Trophoblast cell (in vitro differentiated cells and primary cell): Measurements from ENCODE around the gene TAS2R50. TPM values are rescaled to one million over a fixed set of nuclear protein-coding genes. Genes with fewer than 3 reads are reported as not detected.
"Not testable (repeated sequence)": the region's sequence is repeated elsewhere in the genome, so short reads cannot be mapped to it uniquely, and the experiment has no call there.

Source experiments
- DNase-seq, 2 donors: peaks; one replicate each; pipeline ENCODE4 v3.0.0-alpha.2; 2016
- H2AFZ ChIP-seq: 2 replicates; pipeline ENCODE4 v1.6.1; 2013; ENCODE audit warnings: low read length, moderate library complexity, mild to moderate bottlenecking; ENCODE audit not compliant: insufficient read depth, poor library complexity
- H2AK5ac ChIP-seq: 2 replicates; pipeline ENCODE4 v1.6.1; 2013; ENCODE audit warnings: mild to moderate bottlenecking, low read length
- H2BK120ac ChIP-seq: 2 replicates; pipeline ENCODE4 v1.6.1; 2013; ENCODE audit warnings: low read length, mild to moderate bottlenecking, moderate library complexity; ENCODE audit not compliant: insufficient read depth, poor library complexity
- H2BK12ac ChIP-seq: 2 replicates; pipeline ENCODE4 v1.6.1; 2013; ENCODE audit warnings: mild to moderate bottlenecking, low read length, moderate library complexity
- H2BK5ac ChIP-seq: 2 replicates; pipeline ENCODE4 v1.6.1; 2013; ENCODE audit warnings: low read length, low read depth, moderate library complexity, mild to moderate bottlenecking; ENCODE audit not compliant: poor library complexity
- H3K14ac ChIP-seq: 2 replicates; pipeline ENCODE4 v1.6.1; 2013; ENCODE audit warnings: mild to moderate bottlenecking, low read length
- H3K18ac ChIP-seq: 2 replicates; pipeline ENCODE4 v1.6.1; 2013; ENCODE audit warnings: mild to moderate bottlenecking, low read length
- H3K23ac ChIP-seq: 2 replicates; pipeline ENCODE4 v1.6.1; 2013; ENCODE audit warnings: low read length
- H3K27ac ChIP-seq: 2 replicates; pipeline ENCODE4 v1.5.1; 2013; ENCODE audit warnings: low read depth, mild to moderate bottlenecking, inconsistent platforms, low read length, moderate library complexity
- H3K27me3 ChIP-seq: 2 replicates; pipeline ENCODE4 v1.6.1; 2013; ENCODE audit warnings: inconsistent platforms, mild to moderate bottlenecking, low read length, moderate library complexity; ENCODE audit not compliant: insufficient read depth
- H3K36me3 ChIP-seq, 2 experiments: 1 replicate in 1 of 2; 2 replicates in 1 of 2; pipeline ENCODE4 v1.6.1; 2013; ENCODE audit warnings: low read length in 2 of 2, mild to moderate bottlenecking in 2 of 2, moderate library complexity in 1 of 2; ENCODE audit not compliant: insufficient read depth in 2 of 2, control insufficient read depth in 1 of 2
- H3K4ac ChIP-seq: 2 replicates; pipeline ENCODE4 v1.6.1; 2013; ENCODE audit warnings: low read depth, mild to moderate bottlenecking, low read length, moderate library complexity
- H3K4me1 ChIP-seq, 2 experiments: 1 replicate in 1 of 2; 2 replicates in 1 of 2; pipeline ENCODE4 v1.6.1; 2013; ENCODE audit warnings: low read length in 2 of 2, mild to moderate bottlenecking in 2 of 2, moderate library complexity in 1 of 2; ENCODE audit not compliant: insufficient read depth in 2 of 2, control insufficient read depth in 1 of 2
- H3K4me2 ChIP-seq: 2 replicates; pipeline ENCODE4 v1.6.1; 2013; ENCODE audit warnings: inconsistent platforms, mild to moderate bottlenecking, low read length, moderate library complexity
- H3K4me3 ChIP-seq: 2 replicates; pipeline ENCODE4 v1.5.1; 2013; ENCODE audit warnings: mild to moderate bottlenecking, low read depth, low read length, inconsistent platforms
- H3K79me1 ChIP-seq: one replicate; pipeline ENCODE4 v1.6.1; 2013; ENCODE audit warnings: low read length
- H3K79me2 ChIP-seq: 2 replicates; pipeline ENCODE4 v1.6.1; 2013; ENCODE audit warnings: low read length, mild to moderate bottlenecking; ENCODE audit not compliant: control insufficient read depth, insufficient read depth, poor library complexity
- H3K9ac ChIP-seq: 2 replicates; pipeline ENCODE4 v1.6.1; 2013; ENCODE audit warnings: mild to moderate bottlenecking, low read length
- H3K9me3 ChIP-seq: 2 replicates; pipeline ENCODE4 v1.6.1; 2013; ENCODE audit warnings: low read depth, mild to moderate bottlenecking, control low read depth, inconsistent platforms, low read length; ENCODE audit not compliant: insufficient read depth
- H4K12ac ChIP-seq: 2 replicates; pipeline ENCODE4 v1.6.1; 2013; ENCODE audit warnings: low read depth, mild to moderate bottlenecking, low read length, moderate library complexity
- H4K8ac ChIP-seq: 2 replicates; pipeline ENCODE4 v1.6.1; 2013; ENCODE audit warnings: low read depth, mild to moderate bottlenecking, low read length, moderate library complexity
- H4K91ac ChIP-seq: one replicate; pipeline ENCODE4 v1.6.1; 2013; ENCODE audit warnings: low read depth, mild to moderate bottlenecking, low read length, moderate library complexity
- WGBS: extraction: QIAGEN DNeasy Blood & Tissue Kit; methylation state at CpG from one replicate; pipeline ENCODE4 v1.1.7; 2013; ENCODE audit warnings: missing lambda C conversion rate; ENCODE audit not compliant: insufficient read length, insufficient coverage; ENCODE audit errors: extremely low coverage; 5-methylcytosine and 5-hydroxymethylcytosine counted together
- polyA plus RNA-seq: library from polyadenylated mRNA; stranded (reverse); fragments of 200-250 nt; gene quantifications from 2 replicates; pipeline ENCODE4 v1.2.3, GENCODE V29; 2013

TAS2R50 gene, protein sequence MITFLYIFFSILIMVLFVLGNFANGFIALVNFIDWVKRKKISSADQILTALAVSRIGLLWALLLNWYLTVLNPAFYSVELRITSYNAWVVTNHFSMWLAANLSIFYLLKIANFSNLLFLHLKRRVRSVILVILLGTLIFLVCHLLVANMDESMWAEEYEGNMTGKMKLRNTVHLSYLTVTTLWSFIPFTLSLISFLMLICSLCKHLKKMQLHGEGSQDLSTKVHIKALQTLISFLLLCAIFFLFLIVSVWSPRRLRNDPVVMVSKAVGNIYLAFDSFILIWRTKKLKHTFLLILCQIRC
- 0.06 TPM in 1 of 2 replicates, not detected in the other for polyA plus RNA-seq

DNA sequence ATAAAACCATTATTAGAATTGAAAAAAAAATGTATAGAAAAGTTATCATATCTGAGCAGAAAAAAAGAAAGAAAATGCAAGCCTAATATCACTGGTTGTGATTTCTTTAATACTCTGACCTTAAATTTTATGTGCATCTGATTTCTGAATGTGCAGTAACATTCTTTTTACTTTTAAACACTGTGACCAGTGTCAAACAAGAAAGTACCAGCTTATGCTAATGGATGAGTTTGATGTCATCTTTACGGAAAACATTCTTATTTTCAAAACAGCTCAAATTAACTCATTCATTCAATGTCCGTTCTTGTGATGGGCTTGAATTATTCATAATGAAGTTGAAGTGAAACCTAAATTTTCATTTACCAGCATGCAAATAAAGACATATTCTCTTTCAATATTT lies at the start of gene TAS2R50:
Gene TAS2R50 (minus strand): TSS at position 101 of the 400 bp plus-strand sequence. CDS start 52 bp downstream, at position 49.
- H4K8ac ChIP-seq, result no peak within 1 kb of the TSS
- WGBS, result no CpG with 5 or more reads among the region's 2 CpGs
- no peak within 1 kb of the TSS for H2AFZ ChIP-seq

DNA sequence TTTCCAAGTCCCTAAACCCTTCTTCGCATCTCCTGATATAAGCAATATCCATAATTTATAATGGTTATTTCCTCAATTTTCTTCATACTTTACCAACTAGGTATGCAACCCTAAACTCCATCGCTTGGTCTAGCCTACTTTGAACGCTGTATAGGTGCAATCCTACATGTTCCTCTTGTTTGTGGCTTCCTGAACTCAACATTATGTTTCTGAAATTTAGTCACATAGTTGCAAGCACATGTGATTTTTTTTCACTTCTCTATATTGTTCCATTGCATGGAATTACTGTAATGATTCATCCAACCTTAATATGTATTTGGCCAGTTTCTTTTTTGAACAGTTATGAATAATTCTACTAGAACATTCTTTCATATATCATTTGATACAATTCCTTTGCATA lies 47.2 kb upstream of the TAS2R50 start:
- not testable (repeated sequence) for H3K4ac ChIP-seq, H2AFZ ChIP-seq, H3K9me3 ChIP-seq, H3K36me3 ChIP-seq, H2AK5ac ChIP-seq, H2BK5ac ChIP-seq, H3K14ac ChIP-seq, H2BK12ac ChIP-seq, H4K12ac ChIP-seq, DNase-seq, H3K27me3 ChIP-seq, H3K18ac ChIP-seq, H3K4me3 ChIP-seq, H3K9ac ChIP-seq, H3K4me1 ChIP-seq, H3K27ac ChIP-seq, H3K79me2 ChIP-seq, H3K23ac ChIP-seq, H4K8ac ChIP-seq, H4K91ac ChIP-seq, H2BK120ac ChIP-seq, H3K79me1 ChIP-seq, H3K4me2 ChIP-seq
- no CpG with 5 or more reads among the region's 3 CpGs for WGBS

More for the DNA sequence above, at the start of gene TAS2R50:
- no peak within 1 kb of the TSS for H3K4me3 ChIP-seq
- H3K4me2 ChIP-seq, result no peak within 1 kb of the TSS
- no peak within 1 kb of the TSS for H4K91ac ChIP-seq
- no peaks in the 10 kb centered on the region for H3K79me1 ChIP-seq
- no peaks in the 10 kb centered on the region for H3K27me3 ChIP-seq
- no peak within 1 kb of the TSS for H3K4ac ChIP-seq
- no peak within 1 kb of the TSS for H3K27ac ChIP-seq
- no peak within 1 kb of the TSS for H3K23ac ChIP-seq
- H2AK5ac ChIP-seq, result no peak within 1 kb of the TSS
- H3K9me3 ChIP-seq, result no peaks in the 10 kb centered on the region
- H2BK12ac ChIP-seq, result no peak within 1 kb of the TSS
- no peak within 1 kb of the TSS for H3K18ac ChIP-seq
- H3K14ac ChIP-seq, result no peak within 1 kb of the TSS
- no peak within 1 kb of the TSS for H2BK5ac ChIP-seq
- H3K9ac ChIP-seq, result no peak within 1 kb of the TSS
- no peak for DNase-seq
- H3K4me1 ChIP-seq, result no peaks in the 10 kb centered on the region
- no peak within 1 kb of the TSS for H2BK120ac ChIP-seq
- H4K12ac ChIP-seq, result no peak within 1 kb of the TSS
- H3K36me3 ChIP-seq, result no peaks in the 10 kb centered on the region
- no peaks in the 10 kb centered on the region for H3K79me2 ChIP-seq

DNA sequence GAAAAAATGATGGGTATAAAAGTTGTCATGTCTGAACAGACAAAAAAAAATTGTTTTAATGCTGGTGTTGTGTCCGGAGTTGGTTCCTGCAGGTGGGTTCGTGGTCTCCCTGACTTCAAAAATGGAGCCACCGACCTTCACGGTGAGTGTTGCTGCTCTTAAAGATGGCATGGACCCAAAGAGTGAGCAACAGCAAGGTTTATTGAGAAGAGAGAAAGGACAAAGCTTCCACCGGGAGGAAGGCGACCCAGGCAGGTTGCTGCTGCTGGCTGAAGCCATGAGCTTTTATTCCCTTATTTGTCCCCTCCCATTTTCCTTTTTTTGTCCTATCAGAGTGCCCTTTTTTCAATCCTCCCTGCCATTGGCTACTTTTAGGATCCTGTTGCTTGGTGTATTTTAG lies 44.6 kb upstream of the TAS2R50 start, which contains the start of gene TAS2R31:
Gene TAS2R31 (minus strand): TSS at position 101 of the 400 bp plus-strand sequence. CDS start 72 bp downstream, at position 29.
- Histone ChIP-seq H3K9ac (no peak within 1 kb of the TSS), H4K91ac (no peak within 1 kb of the TSS), H3K27ac (no peak within 1 kb of the TSS), H3K4me1 (no peaks in the 10 kb centered on the region), H3K79me1 (no peaks in the 10 kb centered on the region), H2AK5ac (no peak within 1 kb of the TSS), H3K9me3 (no peaks in the 10 kb centered on the region), H2BK5ac (no peak within 1 kb of the TSS), H3K14ac (no peak within 1 kb of the TSS), H4K8ac (no peak within 1 kb of the TSS), H3K4me2 (no peak within 1 kb of the TSS), H3K4ac (no peak within 1 kb of the TSS), H3K23ac (no peak within 1 kb of the TSS), H2BK12ac (no peak within 1 kb of the TSS), H3K4me3 (no peak within 1 kb of the TSS), H4K12ac (no peak within 1 kb of the TSS), H3K36me3 (peaks cover 0 to 3% of the 10 kb centered on the region in 2 experiments), H3K27me3 (no peaks in the 10 kb centered on the region), H2BK120ac (no peak within 1 kb of the TSS), H3K79me2 (no peaks in the 10 kb centered on the region), H2AFZ (no peak within 1 kb of the TSS), H3K18ac (no peak within 1 kb of the TSS)
- no CpG with 5 or more reads among the region's 6 CpGs for WGBS
- no peak for DNase-seq

DNA sequence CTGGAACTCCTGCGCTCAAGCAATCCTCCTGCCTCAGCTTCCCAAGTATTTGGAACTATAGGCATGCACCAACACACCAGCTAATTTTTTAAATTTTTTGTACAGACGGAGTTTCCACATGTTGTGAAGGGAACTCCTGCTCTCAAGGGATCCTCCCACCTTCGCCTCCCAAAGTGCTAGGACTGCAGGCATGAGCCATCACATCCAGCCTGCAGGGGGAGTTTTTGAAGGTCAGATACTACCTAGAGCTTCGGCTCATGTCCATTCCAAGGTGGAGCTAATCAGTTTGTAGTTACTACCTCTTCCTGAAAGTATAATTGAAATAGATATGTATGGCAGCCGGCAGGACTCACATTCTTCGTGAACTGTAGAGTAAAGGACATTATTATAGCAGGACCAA lies 39.4 kb upstream of the TAS2R50 start:
- Histone ChIP-seq H2AFZ (no peak overlapping the region), H4K8ac (no peak overlapping the region), H3K79me1 (no peaks in the 10 kb centered on the region), H3K27ac (no peak overlapping the region), H2AK5ac (no peak overlapping the region), H3K79me2 (no peaks in the 10 kb centered on the region), H3K18ac (no peak overlapping the region), H4K12ac (no peak overlapping the region), H3K23ac (no peak overlapping the region), H3K4me3 (no peak overlapping the region), H3K9me3 (no peaks in the 10 kb centered on the region), H3K36me3 (peaks cover 2 to 3% of the 10 kb centered on the region in 2 experiments), H3K4ac (no peak overlapping the region), H4K91ac (no peak overlapping the region), H2BK12ac (no peak overlapping the region), H3K4me1 (no peaks in the 10 kb centered on the region), H3K27me3 (no peaks in the 10 kb centered on the region), H3K4me2 (no peak overlapping the region), H2BK5ac (no peak overlapping the region), H2BK120ac (no peak overlapping the region), H3K14ac (no peak overlapping the region), H3K9ac (no peak overlapping the region)
- DNase-seq, result peak; percentile 69 to 84
- no CpG with 5 or more reads among the region's 6 CpGs for WGBS
